IPS-20b (cell line): ENCODE data around the gene PARD3.

Experiments
- H3K27ac ChIP-seq: one replicate; pipeline ENCODE4 v1.5.1; 2013; ENCODE audit warnings: low read length
- H3K27me3 ChIP-seq: 2 replicates; pipeline ENCODE4 v1.6.1; 2013; ENCODE audit warnings: mild to moderate bottlenecking, low read length, inconsistent platforms; ENCODE audit not compliant: insufficient read depth
- H3K36me3 ChIP-seq: 2 replicates; pipeline ENCODE4 v1.6.1; 2013; ENCODE audit warnings: low read depth, mild to moderate bottlenecking, inconsistent platforms, low read length, moderate library complexity; ENCODE audit not compliant: insufficient read depth
- H3K4me1 ChIP-seq: 2 replicates; pipeline ENCODE4 v1.6.1; 2013; ENCODE audit warnings: mild to moderate bottlenecking, control low read depth, inconsistent platforms, low read length, moderate library complexity; ENCODE audit not compliant: insufficient read depth
- H3K4me3 ChIP-seq: 2 replicates; pipeline ENCODE4 v1.5.1; 2013; ENCODE audit warnings: mild to moderate bottlenecking, low read length, inconsistent platforms
- H3K9ac ChIP-seq: 2 replicates; pipeline ENCODE4 v1.6.1; 2013; ENCODE audit warnings: low read depth, mild to moderate bottlenecking, inconsistent platforms, low read length, moderate library complexity
- H3K9me3 ChIP-seq: 2 replicates; pipeline ENCODE4 v1.6.1; 2013; ENCODE audit warnings: mild to moderate bottlenecking, low read depth, low read length, inconsistent platforms; ENCODE audit not compliant: insufficient read depth

PARD3 gene

GRCh38 chr10:34473174-34474008, 341.7 kb downstream of the PARD3 start:
- H3K4me3 ChIP-seq, result no peak overlapping the region
- no peak overlapping the region for H3K9ac ChIP-seq
- no peaks in the 10 kb centered on the region for H3K36me3 ChIP-seq

DNA sequence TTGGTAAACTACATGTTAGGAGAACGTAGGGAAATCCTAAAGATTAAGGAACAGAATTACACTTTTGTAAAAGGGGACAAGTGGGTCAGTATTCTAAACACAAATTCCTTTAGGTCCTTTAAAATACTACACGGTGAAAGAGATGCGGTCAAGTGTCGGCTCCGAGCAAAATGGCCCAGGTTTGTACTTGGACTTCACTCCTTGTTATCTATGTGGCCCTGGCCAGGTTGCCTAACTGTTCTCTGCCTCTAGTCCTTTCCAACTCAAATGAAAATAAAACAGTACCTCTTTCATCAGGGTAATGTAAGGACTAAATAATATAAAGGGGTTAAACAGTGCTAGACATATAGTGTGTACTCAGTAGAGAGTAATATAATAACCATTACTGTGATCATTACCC, 344.8 kb downstream of the PARD3 start:
- H3K4me3 ChIP-seq, result no peak overlapping the region
- H3K27ac ChIP-seq, result no peak overlapping the region
- no peaks in the 10 kb centered on the region for H3K36me3 ChIP-seq
- H3K9me3 ChIP-seq, result no peaks in the 10 kb centered on the region
- H3K9ac ChIP-seq, result no peak overlapping the region
- H3K4me1 ChIP-seq, result no peaks in the 10 kb centered on the region
- no peaks in the 10 kb centered on the region for H3K27me3 ChIP-seq

More at GRCh38 chr10:34473174-34474008, 341.7 kb downstream of the PARD3 start:
- H3K4me1 ChIP-seq, result no peaks in the 10 kb centered on the region
- H3K9me3 ChIP-seq, result no peaks in the 10 kb centered on the region
- no peaks in the 10 kb centered on the region for H3K27me3 ChIP-seq
- no peak overlapping the region for H3K27ac ChIP-seq

DNA sequence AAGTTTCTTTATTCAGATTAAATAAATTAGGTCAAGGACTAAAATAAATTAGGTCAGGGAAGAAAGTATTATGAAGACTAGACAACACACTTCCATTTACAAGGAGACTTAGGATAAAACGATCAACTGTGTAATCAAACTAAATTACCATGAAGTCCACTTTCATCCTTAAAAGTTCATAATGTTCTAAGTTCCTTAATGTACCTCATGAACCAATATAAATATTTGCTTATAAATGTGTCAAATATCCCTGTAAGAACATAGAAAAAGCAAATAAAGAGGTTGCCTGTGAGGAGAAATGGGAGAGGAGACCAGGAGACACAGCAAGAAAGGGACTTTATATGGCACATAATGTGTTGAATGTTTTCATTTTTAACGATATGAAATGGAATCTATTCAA, 345.6 kb downstream of the PARD3 start:
- no peaks in the 10 kb centered on the region for H3K27me3 ChIP-seq
- H3K9ac ChIP-seq, result no peak overlapping the region
- H3K36me3 ChIP-seq, result no peaks in the 10 kb centered on the region

DNA sequence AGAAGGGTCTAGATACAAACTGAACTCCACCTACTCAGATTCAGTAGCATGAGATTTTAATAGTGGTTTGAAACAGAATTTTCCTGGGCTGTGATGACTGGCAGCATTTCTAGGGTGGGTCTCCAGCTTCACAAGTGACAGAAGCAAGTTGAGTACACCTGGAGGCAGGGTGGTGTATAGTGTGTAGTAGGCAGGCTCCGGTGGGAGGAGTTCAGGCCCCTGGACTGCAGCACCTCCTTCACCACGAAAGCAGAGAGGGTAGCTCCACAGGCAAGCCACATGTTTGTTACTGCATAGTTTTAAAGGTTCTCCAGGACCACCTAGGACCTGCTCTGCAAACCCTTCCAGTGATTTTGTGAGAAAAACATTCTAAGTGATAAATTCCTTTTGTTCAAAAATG, 347.2 kb downstream of the PARD3 start:
- H3K36me3 ChIP-seq, result no peaks in the 10 kb centered on the region
- no peaks in the 10 kb centered on the region for H3K9me3 ChIP-seq
- no peaks in the 10 kb centered on the region for H3K4me1 ChIP-seq
- no peaks in the 10 kb centered on the region for H3K27me3 ChIP-seq
- no peak overlapping the region for H3K9ac ChIP-seq
- no peak overlapping the region for H3K27ac ChIP-seq
- H3K4me3 ChIP-seq, result no peak overlapping the region

More for the DNA sequence above, 345.6 kb downstream of the PARD3 start:
- H3K4me1 ChIP-seq, result no peaks in the 10 kb centered on the region
- no peak overlapping the region for H3K4me3 ChIP-seq
- no peak overlapping the region for H3K27ac ChIP-seq
- no peaks in the 10 kb centered on the region for H3K9me3 ChIP-seq

GRCh38 chr10:34467364-34467763, 347.7 kb downstream of the PARD3 start:
- no peak overlapping the region for H3K9ac ChIP-seq

GRCh38 chr10:34465678-34466077, 349.4 kb downstream of the PARD3 start:
- Histone ChIP-seq H3K27me3 (no peaks in the 10 kb centered on the region), H3K36me3 (no peaks in the 10 kb centered on the region), H3K9ac (no peak overlapping the region), H3K4me3 (no peak overlapping the region), H3K27ac (no peak overlapping the region), H3K9me3 (no peaks in the 10 kb centered on the region), H3K4me1 (no peaks in the 10 kb centered on the region)

More at GRCh38 chr10:34467364-34467763, 347.7 kb downstream of the PARD3 start:
- no peaks in the 10 kb centered on the region for H3K9me3 ChIP-seq
- no peaks in the 10 kb centered on the region for H3K36me3 ChIP-seq
- no peaks in the 10 kb centered on the region for H3K4me1 ChIP-seq
- H3K4me3 ChIP-seq, result no peak overlapping the region
- H3K27ac ChIP-seq, result no peak overlapping the region
- H3K27me3 ChIP-seq, result no peaks in the 10 kb centered on the region

- no peak overlapping the region for H3K27ac ChIP-seq
- H3K36me3 ChIP-seq, result no peaks in the 10 kb centered on the region
- no peaks in the 10 kb centered on the region for H3K27me3 ChIP-seq
- no peak overlapping the region for H3K4me3 ChIP-seq
- H3K4me1 ChIP-seq, result no peaks in the 10 kb centered on the region
- H3K9ac ChIP-seq, result no peak overlapping the region
- no peaks in the 10 kb centered on the region for H3K9me3 ChIP-seq
Observed at GRCh38 chr10:34464591-34464990, 350.5 kb downstream of the PARD3 start.

GRCh38 chr10:34464000-34464399, 351.1 kb downstream of the PARD3 start:
- H3K9me3 ChIP-seq, result no peaks in the 10 kb centered on the region
- no peaks in the 10 kb centered on the region for H3K27me3 ChIP-seq
- H3K36me3 ChIP-seq, result no peaks in the 10 kb centered on the region
- no peak overlapping the region for H3K4me3 ChIP-seq
- no peak overlapping the region for H3K9ac ChIP-seq
- H3K27ac ChIP-seq, result no peak overlapping the region
- H3K4me1 ChIP-seq, result no peaks in the 10 kb centered on the region

DNA sequence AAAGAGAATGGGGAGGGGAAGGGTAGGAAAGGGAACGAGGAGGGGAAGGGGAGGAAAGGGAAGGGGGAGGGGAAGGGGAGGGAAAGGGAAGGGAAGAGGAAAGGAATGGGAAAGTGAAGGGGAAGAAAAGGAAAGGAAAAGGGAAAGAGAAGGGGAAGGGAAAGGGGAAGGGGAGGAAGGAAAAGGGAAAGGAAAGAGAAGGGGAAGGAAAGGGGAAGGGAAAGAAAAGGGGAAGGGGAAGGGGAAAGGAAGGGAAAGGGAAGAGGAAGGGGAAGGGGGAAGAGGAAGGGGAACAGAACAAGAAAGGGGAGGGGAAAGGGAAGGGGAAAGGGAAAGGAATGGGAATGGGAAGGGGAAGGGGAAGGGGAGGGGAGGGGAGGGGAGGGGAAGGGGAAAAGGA, 352.1 kb downstream of the PARD3 start:
- Histone ChIP-seq H3K9ac (no peak overlapping the region), H3K27me3 (no peaks in the 10 kb centered on the region), H3K4me1 (no peaks in the 10 kb centered on the region), H3K36me3 (no peaks in the 10 kb centered on the region), H3K4me3 (no peak overlapping the region), H3K27ac (no peak overlapping the region), H3K9me3 (no peaks in the 10 kb centered on the region)

GRCh38 chr10:34462056-34462455, 353.0 kb downstream of the PARD3 start:
- Histone ChIP-seq H3K4me1 (no peaks in the 10 kb centered on the region), H3K4me3 (no peak overlapping the region), H3K9me3 (no peaks in the 10 kb centered on the region), H3K27me3 (no peaks in the 10 kb centered on the region), H3K27ac (no peak overlapping the region), H3K9ac (no peak overlapping the region), H3K36me3 (no peaks in the 10 kb centered on the region)

DNA sequence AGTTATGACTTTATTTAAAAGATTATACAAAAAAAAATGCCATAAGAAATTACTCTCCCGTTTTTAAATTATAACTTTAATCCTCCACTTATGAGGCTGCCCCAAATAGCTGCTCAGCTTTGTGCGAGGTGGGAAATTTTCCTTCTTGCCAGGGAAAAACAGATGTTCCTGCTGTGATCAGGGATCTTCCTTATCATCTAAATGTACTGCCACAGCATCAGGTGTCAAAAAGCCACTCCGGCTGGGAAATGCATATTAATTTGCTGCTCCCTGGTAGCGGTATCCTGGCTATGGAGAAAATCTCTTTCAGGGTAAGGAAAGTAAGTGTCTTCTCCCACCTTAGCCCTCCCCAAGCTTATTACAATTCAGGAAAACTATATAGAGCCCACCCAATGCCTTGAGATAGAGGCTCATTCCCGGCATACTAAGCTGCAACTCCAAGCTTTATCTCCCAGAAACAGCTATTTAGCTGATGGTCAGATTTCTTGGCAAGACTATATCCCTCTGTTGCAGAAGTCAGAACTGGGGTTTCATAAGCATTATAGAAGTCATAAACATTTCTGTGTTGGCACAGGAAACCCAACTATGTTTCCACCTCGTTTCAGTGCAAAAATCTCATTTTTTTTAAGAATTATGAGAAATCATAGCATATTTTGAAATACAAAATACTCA, 360.4 kb downstream of the PARD3 start:
- H3K4me3 ChIP-seq, result no peak overlapping the region
- no peaks in the 10 kb centered on the region for H3K9me3 ChIP-seq
- H3K4me1 ChIP-seq, result 0 out of 2 replicates have a peak, but pooled peaks cover 2% of the 10 kb centered on the region
- H3K27ac ChIP-seq, result no peak overlapping the region
- no peaks in the 10 kb centered on the region for H3K36me3 ChIP-seq
- no peaks in the 10 kb centered on the region for H3K27me3 ChIP-seq
- H3K9ac ChIP-seq, result no peak overlapping the region

DNA sequence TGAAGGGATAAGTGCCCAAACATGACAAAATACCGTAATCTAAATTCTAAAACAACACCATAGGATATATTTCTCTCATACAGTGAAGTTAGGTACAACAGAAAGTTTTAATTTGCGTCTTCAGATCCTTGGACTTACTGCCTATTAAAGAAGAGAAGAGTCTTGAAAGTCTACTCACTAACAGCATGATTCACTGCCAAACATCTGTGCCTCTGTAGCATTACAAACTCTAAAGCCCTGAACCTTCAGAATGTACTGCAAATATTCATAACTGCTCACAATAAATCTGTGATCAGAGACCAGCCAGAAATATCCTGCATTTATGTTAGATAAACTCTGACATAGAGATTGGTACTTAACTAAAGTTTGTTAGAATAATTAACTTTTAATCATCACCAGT, 365.3 kb downstream of the PARD3 start:
- Histone ChIP-seq H3K4me3 (no peak overlapping the region), H3K27me3 (no peaks in the 10 kb centered on the region), H3K9ac (no peak overlapping the region), H3K4me1 (0 out of 2 replicates have a peak, but pooled peaks cover 6% of the 10 kb centered on the region), H3K36me3 (no peaks in the 10 kb centered on the region), H3K27ac (no peak overlapping the region), H3K9me3 (no peaks in the 10 kb centered on the region)
